Activated CD8-positive, alpha-beta memory T cell treated with anti-CD3 and anti-CD28 coated beads, Interleukin-2, amount 50 U/mL, for 1 hour (primary cell): ENCODE data around the gene ABCA4.

ENCODE experiments used
- DNase-seq: peaks from one replicate; pipeline ENCODE4 v3.0.0-alpha.2; 2020; ENCODE audit errors: extremely low read depth

The ABCA4 gene

GRCh38 chr1:94050675-94051074 is 70.3 kb downstream of the ABCA4 start:
- no peak for DNase-seq

GRCh38 chr1:94050254-94050653 is 70.7 kb downstream of the ABCA4 start:
- no peak for DNase-seq

DNA sequence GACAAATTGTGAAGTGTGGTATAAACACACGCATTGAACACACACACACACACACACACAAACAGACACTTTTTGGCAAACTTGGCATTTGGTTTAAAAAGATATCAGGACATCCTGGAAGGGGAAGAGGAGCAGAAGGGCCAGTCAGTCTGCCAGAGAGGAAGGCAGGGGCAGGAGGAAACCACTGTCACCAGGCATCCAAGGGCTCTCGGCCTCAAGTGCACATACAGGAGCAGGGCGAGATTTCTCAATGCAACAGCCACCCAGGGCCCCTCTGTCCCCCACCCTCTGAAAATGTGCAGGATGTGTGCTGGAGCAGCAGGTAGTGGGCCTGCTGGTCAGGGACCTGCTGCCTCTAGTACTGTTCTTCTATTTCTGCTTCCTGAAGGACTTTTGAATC is 71.2 kb downstream of the ABCA4 start:
- DNase-seq = no peak

DNA sequence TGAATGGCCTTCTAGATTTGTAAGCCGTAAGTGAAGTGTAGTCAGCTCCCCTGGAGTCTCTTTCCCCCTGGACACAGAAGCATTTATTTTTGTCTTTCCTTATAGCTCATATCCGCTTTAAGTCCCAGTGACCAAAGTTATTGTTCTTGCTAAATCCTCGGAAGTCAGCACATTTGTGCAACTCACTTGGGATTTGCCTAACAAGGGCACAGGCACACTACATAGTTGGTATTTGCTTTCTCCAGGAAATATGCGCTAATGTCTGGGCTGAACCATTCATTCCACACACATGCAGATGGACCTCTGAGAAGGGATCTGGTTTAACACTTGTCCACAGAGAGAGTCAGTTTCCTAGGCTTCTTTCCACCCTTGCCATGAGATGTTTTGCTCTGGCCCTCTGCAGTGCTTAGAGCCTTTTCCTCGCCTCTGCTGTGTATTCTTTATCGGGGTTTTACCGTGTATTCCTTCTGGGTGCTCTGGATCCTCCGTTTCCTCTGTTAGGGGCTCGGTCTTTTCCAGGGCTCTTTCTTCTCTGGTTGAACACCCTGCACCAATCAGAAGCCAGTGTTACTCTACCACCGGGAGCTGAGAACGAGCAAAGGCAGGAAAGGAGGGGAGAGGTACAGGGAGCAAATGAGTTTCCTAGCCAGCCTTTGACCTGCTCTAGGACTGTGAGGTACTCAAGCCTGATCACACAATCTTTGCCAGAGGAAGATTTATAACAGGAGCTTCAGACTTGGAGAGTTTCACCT is 72.4 kb downstream of the ABCA4 start:
- no peak for DNase-seq

DNA sequence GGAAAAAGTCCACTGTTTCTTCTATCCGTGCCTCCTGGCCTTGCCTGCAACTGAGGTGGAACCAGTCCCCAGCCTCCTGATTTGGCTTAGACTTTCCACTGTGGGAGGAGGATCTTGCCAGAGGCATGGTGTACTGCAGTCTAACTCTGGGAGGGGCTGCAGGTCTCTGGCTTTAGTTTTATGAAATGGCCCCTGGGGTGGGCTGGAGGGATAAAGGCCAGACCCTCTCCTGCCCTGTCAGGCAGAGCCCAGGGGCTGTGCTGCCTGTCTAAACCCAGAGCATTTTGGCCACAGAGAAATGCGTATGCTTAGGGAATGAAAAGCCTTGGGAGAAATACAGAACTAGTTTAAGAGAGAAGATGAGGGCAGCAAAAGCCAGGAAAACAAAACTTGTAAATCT is 73.0 kb downstream of the ABCA4 start:
- DNase-seq = no peak

DNA sequence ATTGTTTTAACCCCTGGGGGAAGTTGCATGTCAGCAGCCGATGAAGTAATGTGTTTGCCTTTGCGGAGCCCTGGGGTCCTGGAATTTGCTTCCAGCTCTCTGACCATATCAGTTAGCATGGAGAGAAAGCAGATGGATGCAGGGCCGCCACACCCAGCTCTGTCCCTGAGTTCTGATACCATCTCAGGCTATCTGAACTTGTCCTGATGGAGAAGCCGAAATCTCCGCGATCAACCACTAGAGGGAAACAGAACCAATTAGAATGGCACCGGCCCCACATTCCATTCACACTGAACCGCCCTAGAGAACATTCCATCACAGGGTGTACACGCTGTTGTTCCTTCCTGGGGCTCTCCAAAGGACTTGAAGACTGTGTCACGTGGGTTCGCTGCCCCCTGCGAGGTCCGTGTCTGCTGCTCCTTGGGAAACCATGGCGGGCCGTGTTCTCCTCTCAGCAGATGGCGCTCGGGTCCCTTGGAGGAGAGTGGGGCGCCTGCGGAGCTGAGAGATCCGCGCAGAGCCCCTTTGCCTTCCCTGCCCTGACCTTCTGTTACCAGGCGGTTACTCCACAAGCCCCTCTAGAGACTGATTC is 75.4 kb downstream of the ABCA4 start:
- no peak for DNase-seq

- no peak for DNase-seq
Measured at GRCh38 chr1:94044891-94045290, 76.1 kb downstream of the ABCA4 start.

GRCh38 chr1:94044290-94044790 is 76.6 kb downstream of the ABCA4 start:
- DNase-seq = no peak

GRCh38 chr1:94043738-94044289 is 77.1 kb downstream of the ABCA4 start:
- DNase-seq = no peak

DNA sequence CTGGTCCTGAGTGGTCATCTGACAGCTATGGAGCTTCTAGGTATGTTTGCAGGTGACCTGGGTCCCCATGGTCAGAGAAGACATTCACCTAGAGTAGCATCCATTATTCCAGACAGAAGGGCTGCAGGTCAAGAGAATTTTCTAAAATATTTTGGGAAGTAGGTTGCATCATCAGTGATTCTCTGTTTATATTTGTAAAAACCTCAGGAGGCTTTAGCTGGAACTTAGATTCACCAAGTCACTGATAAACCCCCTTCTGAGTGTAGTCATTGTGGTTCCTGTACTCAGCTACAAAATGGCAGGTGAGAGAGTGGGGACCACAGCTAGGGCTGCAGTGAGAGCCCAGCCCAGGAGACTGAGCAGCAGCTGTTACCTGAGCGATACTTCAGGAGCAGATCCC is 78.6 kb downstream of the ABCA4 start:
- no peak for DNase-seq

GRCh38 chr1:94039871-94040569 is 80.9 kb downstream of the ABCA4 start:
- no peak for DNase-seq

GRCh38 chr1:94039514-94039870 is 81.5 kb downstream of the ABCA4 start:
- peak; percentile 23 for DNase-seq

GRCh38 chr1:94038511-94038910 is 82.4 kb downstream of the ABCA4 start:
- no peak for DNase-seq

GRCh38 chr1:94037392-94038229 is 83.3 kb downstream of the ABCA4 start:
- DNase-seq = no peak

- no peak for DNase-seq
Measured at GRCh38 chr1:94036730-94037129, 84.2 kb downstream of the ABCA4 start.

GRCh38 chr1:94033849-94034248 is 87.1 kb downstream of the ABCA4 start:
- DNase-seq = no peak

GRCh38 chr1:94032637-94033036 is 88.3 kb downstream of the ABCA4 start:
- no peak for DNase-seq

GRCh38 chr1:94031591-94031990 is 89.4 kb downstream of the ABCA4 start:
- no peak for DNase-seq

GRCh38 chr1:94031154-94031553 is 89.8 kb downstream of the ABCA4 start:
- no peak for DNase-seq

DNA sequence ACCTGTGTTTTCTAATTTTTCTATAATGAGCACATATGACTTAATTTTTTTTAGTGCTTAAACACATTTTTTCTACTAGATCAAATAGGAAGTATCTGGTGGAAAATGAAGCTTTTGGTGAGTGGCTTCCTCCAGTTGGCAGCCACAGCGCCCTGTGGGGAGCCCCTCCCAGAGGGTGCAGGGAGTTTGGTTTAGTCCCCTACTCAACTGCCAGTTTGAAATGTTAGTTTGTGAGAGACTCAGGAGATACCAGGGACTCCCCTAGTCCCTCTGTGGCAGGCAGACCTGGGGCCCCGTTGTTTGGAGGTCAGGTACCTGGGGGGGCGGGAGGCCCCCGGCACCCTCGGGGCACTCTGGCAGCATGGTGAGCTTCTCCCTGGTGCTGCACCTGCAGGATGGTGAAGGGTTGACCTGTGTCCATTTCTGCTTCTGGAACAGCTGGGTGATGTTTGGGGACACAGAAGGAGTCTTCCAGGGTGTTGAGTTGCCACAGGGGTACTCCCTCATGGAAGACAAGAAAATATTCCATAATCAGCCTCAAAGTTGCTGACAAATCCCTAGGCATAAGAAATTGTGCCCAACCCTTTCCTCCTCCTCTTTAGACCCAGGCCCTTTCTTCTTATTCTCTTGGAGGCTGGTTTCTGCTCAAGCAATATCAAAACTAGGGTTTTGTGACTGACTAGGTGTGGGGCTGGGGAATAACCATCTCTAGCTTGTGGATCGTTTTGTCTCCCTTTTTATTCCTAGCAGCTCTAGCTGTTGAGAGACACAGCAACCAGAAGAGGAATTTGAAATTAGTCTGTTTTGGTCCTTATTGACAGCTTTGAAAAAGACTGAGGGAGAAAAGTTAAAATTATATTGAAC is 91.6 kb downstream of the ABCA4 start:
- no peak for DNase-seq
